ENCODE results near the gene RAB23.

Gene RAB23

DNA sequence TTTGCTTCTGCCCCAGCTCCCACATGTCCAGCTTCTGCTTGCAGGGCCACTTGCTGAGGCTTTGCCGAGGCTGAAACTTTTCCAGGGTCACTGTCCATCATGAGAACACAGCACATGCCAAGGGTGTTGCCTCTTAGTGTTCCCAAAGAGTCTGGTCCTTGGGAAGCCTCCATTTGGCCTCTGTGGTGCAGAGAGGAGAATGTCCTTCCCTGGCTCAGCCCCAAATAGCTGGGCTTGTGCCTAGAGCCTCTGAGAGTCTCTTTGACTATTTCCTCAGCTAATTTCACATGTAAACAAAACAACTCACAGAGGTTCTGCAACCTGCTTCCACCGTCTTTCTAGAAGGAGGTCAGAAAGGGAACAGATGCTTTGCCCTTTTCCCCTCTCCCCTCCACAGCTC, 40.4 kb upstream of the RAB23 start:
- Histone ChIP-seq H4K20me1 (ENCODE audit: insufficient read depth, low read length, poor library complexity, severe bottlenecking) (no peaks in the 10 kb centered on the region), H3K4me1 (ENCODE audit: insufficient read depth, low read length, poor library complexity, severe bottlenecking) (no peaks in the 10 kb centered on the region), H3K9me2 (replicated peaks; ENCODE audit: low read depth, low read length) (no peaks in the 10 kb centered on the region), H3F3A (ENCODE audit: low read depth) (no peaks in the 10 kb centered on the region), H3K9ac (ENCODE audit: low read depth, low read length, poor library complexity, severe bottlenecking) (no peak overlapping the region), H3K4me2 (ENCODE audit: low read depth, low read length, poor library complexity, severe bottlenecking) (no peak overlapping the region), H3K4me3 (ENCODE audit: low read length, poor library complexity, severe bottlenecking) (no peak overlapping the region), H3K79me2 (ENCODE audit: insufficient read depth, low read length) (no peaks in the 10 kb centered on the region), H2AFZ (ENCODE audit: low read length) (no peak overlapping the region), H3K36me3 (ENCODE audit: insufficient read depth, low read length) (no peaks in the 10 kb centered on the region), H3K9me3 (ENCODE audit: insufficient read depth, low read depth, low read length) (no peaks in the 10 kb centered on the region), H3K27me3 (ENCODE audit: insufficient read depth, low read length, poor library complexity, severe bottlenecking) (no peaks in the 10 kb centered on the region)
- TF ChIP-seq, protein P1, sequence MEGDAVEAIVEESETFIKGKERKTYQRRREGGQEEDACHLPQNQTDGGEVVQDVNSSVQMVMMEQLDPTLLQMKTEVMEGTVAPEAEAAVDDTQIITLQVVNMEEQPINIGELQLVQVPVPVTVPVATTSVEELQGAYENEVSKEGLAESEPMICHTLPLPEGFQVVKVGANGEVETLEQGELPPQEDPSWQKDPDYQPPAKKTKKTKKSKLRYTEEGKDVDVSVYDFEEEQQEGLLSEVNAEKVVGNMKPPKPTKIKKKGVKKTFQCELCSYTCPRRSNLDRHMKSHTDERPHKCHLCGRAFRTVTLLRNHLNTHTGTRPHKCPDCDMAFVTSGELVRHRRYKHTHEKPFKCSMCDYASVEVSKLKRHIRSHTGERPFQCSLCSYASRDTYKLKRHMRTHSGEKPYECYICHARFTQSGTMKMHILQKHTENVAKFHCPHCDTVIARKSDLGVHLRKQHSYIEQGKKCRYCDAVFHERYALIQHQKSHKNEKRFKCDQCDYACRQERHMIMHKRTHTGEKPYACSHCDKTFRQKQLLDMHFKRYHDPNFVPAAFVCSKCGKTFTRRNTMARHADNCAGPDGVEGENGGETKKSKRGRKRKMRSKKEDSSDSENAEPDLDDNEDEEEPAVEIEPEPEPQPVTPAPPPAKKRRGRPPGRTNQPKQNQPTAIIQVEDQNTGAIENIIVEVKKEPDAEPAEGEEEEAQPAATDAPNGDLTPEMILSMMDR (conservative IDR thresholded peaks at IDR 0.05; ENCODE audit: low read length): no peak
- no peak for TF ChIP-seq EZH2phosphoT487 (IDR thresholded peaks at IDR 0.05; ENCODE audit: borderline replicate concordance)

DNA sequence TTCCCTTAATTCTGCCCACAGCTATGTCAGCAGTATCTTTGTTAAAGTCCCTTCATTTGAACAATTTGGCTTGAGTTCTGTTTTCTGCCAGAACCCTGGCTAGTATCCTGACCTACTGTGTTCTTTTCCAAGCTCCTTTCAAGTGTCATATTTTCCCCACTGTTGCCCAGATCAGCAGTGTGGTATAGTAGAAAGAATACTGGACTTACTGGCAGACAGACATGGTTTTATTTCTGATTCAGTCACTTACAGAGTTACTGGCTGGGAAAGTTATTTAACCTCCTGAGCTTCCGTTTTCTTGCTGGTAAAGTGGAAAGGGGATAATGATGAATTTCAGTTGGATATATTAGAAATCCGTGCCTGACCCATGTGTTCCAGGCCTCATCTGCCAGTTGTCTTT, 39.8 kb upstream of the RAB23 start:
- no peak overlapping the region for H3K4me3 ChIP-seq (ENCODE audit: low read length, poor library complexity, severe bottlenecking)
- H3K9me2 ChIP-seq (replicated peaks; ENCODE audit: low read depth, low read length): no peaks in the 10 kb centered on the region
- no peaks in the 10 kb centered on the region for H3K4me1 ChIP-seq (ENCODE audit: insufficient read depth, low read length, poor library complexity, severe bottlenecking)
- no peaks in the 10 kb centered on the region for H3K79me2 ChIP-seq (ENCODE audit: insufficient read depth, low read length)
- H3F3A ChIP-seq (ENCODE audit: low read depth): no peaks in the 10 kb centered on the region
- no peaks in the 10 kb centered on the region for H3K27me3 ChIP-seq (ENCODE audit: insufficient read depth, low read length, poor library complexity, severe bottlenecking)
- H3K9ac ChIP-seq (ENCODE audit: low read depth, low read length, poor library complexity, severe bottlenecking): no peak overlapping the region
- H3K4me2 ChIP-seq (ENCODE audit: low read depth, low read length, poor library complexity, severe bottlenecking): no peak overlapping the region
- no peaks in the 10 kb centered on the region for H3K9me3 ChIP-seq (ENCODE audit: insufficient read depth, low read depth, low read length)
- no peaks in the 10 kb centered on the region for H4K20me1 ChIP-seq (ENCODE audit: insufficient read depth, low read length, poor library complexity, severe bottlenecking)
- H2AFZ ChIP-seq (ENCODE audit: low read length): no peak overlapping the region
- TF ChIP-seq, protein P1 (conservative IDR thresholded peaks at IDR 0.05; ENCODE audit: low read length): no peak
- no peak for TF ChIP-seq EZH2phosphoT487 (IDR thresholded peaks at IDR 0.05; ENCODE audit: borderline replicate concordance)
- no peaks in the 10 kb centered on the region for H3K36me3 ChIP-seq (ENCODE audit: insufficient read depth, low read length)

DNA sequence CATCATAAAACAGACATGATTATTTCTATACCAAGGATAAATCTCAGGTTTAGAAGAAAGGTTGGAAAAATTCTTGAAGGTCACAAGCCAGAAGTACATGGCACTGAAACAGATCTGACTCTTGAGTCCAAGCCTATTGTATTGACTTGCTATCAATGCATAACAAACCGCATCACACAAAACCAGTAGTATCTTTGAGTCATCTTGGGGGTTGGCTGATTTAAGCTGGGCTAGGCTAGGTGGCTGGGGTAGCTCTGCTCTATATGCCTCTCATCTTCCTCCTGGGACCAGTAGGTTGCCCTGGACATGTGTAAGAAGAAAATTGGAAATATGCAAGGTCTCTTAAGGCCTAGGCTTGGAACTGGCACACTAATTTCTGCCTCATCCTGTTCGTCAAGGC, 37.0 kb upstream of the RAB23 start:
- Histone ChIP-seq H3K9me3 (ENCODE audit: insufficient read depth, low read depth, low read length) (no peaks in the 10 kb centered on the region), H3K27me3 (ENCODE audit: insufficient read depth, low read length, poor library complexity, severe bottlenecking) (no peaks in the 10 kb centered on the region), H3K4me2 (ENCODE audit: low read depth, low read length, poor library complexity, severe bottlenecking) (no peak overlapping the region), H4K20me1 (ENCODE audit: insufficient read depth, low read length, poor library complexity, severe bottlenecking) (no peaks in the 10 kb centered on the region), H3K36me3 (ENCODE audit: insufficient read depth, low read length) (no peaks in the 10 kb centered on the region), H3K9me2 (replicated peaks; ENCODE audit: low read depth, low read length) (no peaks in the 10 kb centered on the region), H3K4me1 (ENCODE audit: insufficient read depth, low read length, poor library complexity, severe bottlenecking) (no peaks in the 10 kb centered on the region), H3K79me2 (ENCODE audit: insufficient read depth, low read length) (no peaks in the 10 kb centered on the region), H2AFZ (ENCODE audit: low read length) (no peak overlapping the region), H3F3A (ENCODE audit: low read depth) (no peaks in the 10 kb centered on the region), H3K4me3 (ENCODE audit: low read length, poor library complexity, severe bottlenecking) (no peak overlapping the region), H3K9ac (ENCODE audit: low read depth, low read length, poor library complexity, severe bottlenecking) (no peak overlapping the region)
- TF ChIP-seq EZH2phosphoT487 (IDR thresholded peaks at IDR 0.05; ENCODE audit: borderline replicate concordance): no peak
- TF ChIP-seq, protein P1 (conservative IDR thresholded peaks at IDR 0.05; ENCODE audit: low read length): no peak

Measured in Loucy (cell line).